Neural cell (in vitro differentiated cells): Measurements from ENCODE around the gene MAPK9. TPM values are rescaled to one million over a fixed set of nuclear protein-coding genes. Genes with fewer than 3 reads are reported as not detected.

Source experiments
- H2AFZ ChIP-seq: fragments of 200-600, 300-800 bp; sonication (generic), shearing (Covaris generic); 2 replicates; pipeline ENCODE4 v1.6.0; 2014; ENCODE audit warnings: low read depth, mild to moderate bottlenecking, antibody characterized with exemption, low read length, moderate library complexity
- H3F3A ChIP-seq: fragments of 200-600 bp; shearing (Covaris generic); 2 replicates; pipeline ENCODE4 v1.6.1; 2016; ENCODE audit warnings: mild to moderate bottlenecking, moderate library complexity, mixed read lengths, antibody characterized with exemption, low read length; ENCODE audit not compliant: insufficient read depth, poor library complexity, severe bottlenecking
- H3K27ac ChIP-seq: fragments of 200-600, 300-800 bp; sonication (generic), shearing (Covaris generic); 2 replicates; pipeline ENCODE4 v1.5.1; 2014; ENCODE audit warnings: mild to moderate bottlenecking, low read length, moderate library complexity
- H3K27me3 ChIP-seq: fragments of 300-800, 200-600 bp; sonication (generic), shearing (Covaris generic); 2 replicates; pipeline ENCODE4 v1.6.0; 2014; ENCODE audit warnings: mild to moderate bottlenecking, low read depth, low read length, moderate library complexity; ENCODE audit not compliant: insufficient read depth
- H3K36me3 ChIP-seq: fragments of 300-800, 200-600 bp; sonication (generic), shearing (Covaris generic); 2 replicates; pipeline ENCODE4 v1.5.1; 2014; ENCODE audit warnings: mild to moderate bottlenecking, antibody characterized with exemption, low read length, moderate library complexity; ENCODE audit not compliant: insufficient read depth
- H3K4me2 ChIP-seq: fragments of 300-800, 200-600 bp; sonication (generic), shearing (Covaris generic); 2 replicates; pipeline ENCODE4 v1.6.0; 2014; ENCODE audit warnings: mild to moderate bottlenecking, low read length
- H3K4me3 ChIP-seq: fragments of 300-800, 200-600 bp; sonication (generic), shearing (Covaris generic); 2 replicates; pipeline ENCODE4 v1.5.1; 2014; ENCODE audit warnings: mild to moderate bottlenecking, low read length, moderate library complexity
- H3K79me2 ChIP-seq: fragments of 200-600 bp; shearing (Covaris generic); replicated peaks from 2 replicates; pipeline ENCODE4 v1.6.0; 2014; ENCODE audit warnings: mild to moderate bottlenecking, low read length, moderate library complexity; ENCODE audit not compliant: insufficient read depth
- H3K9ac ChIP-seq: fragments of 300-800, 200-600 bp; sonication (generic), shearing (Covaris generic); 2 replicates; pipeline ENCODE4 v1.6.1; 2016; ENCODE audit warnings: mild to moderate bottlenecking, low read length, mixed read lengths
- H3K9me2 ChIP-seq: fragments of 200-600 bp; shearing (Covaris generic); 2 replicates; pipeline ENCODE4 v1.6.1; 2016; ENCODE audit warnings: mild to moderate bottlenecking, low read length, mixed read lengths; ENCODE audit not compliant: insufficient read depth
- H3K9me3 ChIP-seq: fragments of 200-600, 300-800 bp; sonication (generic), shearing (Covaris generic); 2 replicates; pipeline ENCODE4 v1.6.1; 2016; ENCODE audit warnings: mild to moderate bottlenecking, mixed run types, low read length, moderate library complexity, mixed read lengths
- H4K20me1 ChIP-seq: fragments of 200-600 bp; shearing (Covaris generic); 2 replicates; pipeline ENCODE4 v1.6.1; 2016; ENCODE audit warnings: mild to moderate bottlenecking, mixed run types; ENCODE audit not compliant: insufficient read depth
- CTCF ChIP-seq: fragments of 450-650 bp; IDR thresholded peaks from 2 replicates; pipeline ENCODE4 v1.5.1; 2014; ENCODE audit warnings: antibody characterized with exemption, mild to moderate bottlenecking, moderate library complexity; ENCODE audit not compliant: poor library complexity, severe bottlenecking
- EP300 ChIP-seq: fragments of 450-650 bp; conservative IDR thresholded peaks from 2 replicates; pipeline ENCODE4 v1.6.1; 2014; ENCODE audit warnings: antibody characterized with exemption, mild to moderate bottlenecking, moderate library complexity; ENCODE audit not compliant: poor library complexity, severe bottlenecking
- EZH2 ChIP-seq: fragments of 200-600, 300-800 bp; shearing (Covaris generic), sonication (generic); IDR thresholded peaks from 2 replicates; pipeline ENCODE4 v1.6.1; 2014; ENCODE audit warnings: antibody characterized with exemption, low read length, borderline replicate concordance, mild to moderate bottlenecking; ENCODE audit not compliant: insufficient read depth, poor library complexity, severe bottlenecking
- MXI1 ChIP-seq: fragments of 450-650 bp; conservative IDR thresholded peaks from 2 replicates; pipeline ENCODE4 v1.6.1; 2014; ENCODE audit warnings: antibody characterized with exemption, mild to moderate bottlenecking; ENCODE audit not compliant: poor library complexity, severe bottlenecking
- POLR2AphosphoS5 ChIP-seq: IDR thresholded peaks from 2 replicates; pipeline ENCODE4 v1.6.1; 2012
- RAD21 ChIP-seq: fragments of 450-650 bp; conservative IDR thresholded peaks from 2 replicates; pipeline ENCODE4 v1.6.1; 2014; ENCODE audit warnings: antibody characterized with exemption, mild to moderate bottlenecking, moderate library complexity
- REST ChIP-seq: IDR thresholded peaks from 2 replicates; pipeline ENCODE4 v1.6.1; 2012; ENCODE audit warnings: borderline replicate concordance
- SMC3 ChIP-seq: fragments of 450-650 bp; conservative IDR thresholded peaks from 2 replicates; pipeline ENCODE4 v1.6.1; 2014; ENCODE audit warnings: antibody characterized with exemption, mild to moderate bottlenecking, moderate library complexity; ENCODE audit not compliant: poor library complexity
- TAF1 ChIP-seq: IDR thresholded peaks from 2 replicates; pipeline ENCODE4 v1.6.1; 2012; ENCODE audit warnings: low read depth
- polyA plus RNA-seq: library from polyadenylated mRNA; depleted of rRNA; stranded (reverse); fragments of >200 nt; gene quantifications from 2 replicates; pipeline ENCODE4 v1.2.3, GENCODE V29; 2014

Gene MAPK9
- polyA plus RNA-seq, 1 donor from 2014 or later = 73.9 TPM

- Histone ChIP-seq H3K4me2 (no peak overlapping the region), H3K9me2 (no peaks in the 10 kb centered on the region), H3K36me3 (peaks cover under 1% of the 10 kb centered on the region), H3K4me3 (no peak overlapping the region), H3K27ac (no peak overlapping the region), H4K20me1 (no peaks in the 10 kb centered on the region), H3K79me2 (peaks cover 16% of the 10 kb centered on the region), H3K9ac (no peak overlapping the region), H3K9me3 (no peaks in the 10 kb centered on the region), H3K27me3 (no peaks in the 10 kb centered on the region), H3F3A (no peaks in the 10 kb centered on the region), H2AFZ (no peak overlapping the region)
- TF ChIP-seq CTCF (no peak), POLR2AphosphoS5 (no peak), REST (no peak), SMC3 (no peak), RAD21 (no peak), TAF1 (no peak), EZH2 (no peak)
These were observed 8.8 kb downstream of the MAPK9 start for GRCh38 chr5:180283026-180283615.

GRCh38 chr5:180282281-180282680, 9.6 kb downstream of the MAPK9 start:
- H3K27ac ChIP-seq = no peak overlapping the region
- TF ChIP-seq POLR2AphosphoS5 (no peak), EP300 (no peak), MXI1 (no peak), SMC3 (no peak), REST (no peak), EZH2 (no peak), TAF1 (no peak), CTCF (no peak), RAD21 (no peak)
- H3K36me3 ChIP-seq = peaks cover 9% of the 10 kb centered on the region

More at GRCh38 chr5:180282281-180282680, 9.6 kb downstream of the MAPK9 start:
- Histone ChIP-seq H3K4me2 (no peak overlapping the region), H2AFZ (no peak overlapping the region), H4K20me1 (no peaks in the 10 kb centered on the region), H3K79me2 (peaks cover 10% of the 10 kb centered on the region), H3K4me3 (no peak overlapping the region), H3K9ac (no peak overlapping the region), H3K27me3 (no peaks in the 10 kb centered on the region), H3K9me3 (no peaks in the 10 kb centered on the region), H3F3A (no peaks in the 10 kb centered on the region), H3K9me2 (no peaks in the 10 kb centered on the region)
